Gastrocnemius medialis (tissue), 4 donors: ENCODE results near the gene APBA1. TPM values are rescaled to one million over a fixed set of nuclear protein-coding genes. Genes with fewer than 3 reads are reported as not detected.

Experiments used
- ATAC-seq, 2 donors: fragments of 150-250 bp; one replicate each; pipeline ENCODE4 v1.9.1; 2016
- DNase-seq, 2 donors: peaks; one replicate each; pipeline ENCODE4 v3.0.0-alpha.2; 2019
- H3K27ac ChIP-seq, 4 donors: fragments of 200-600 bp; sonication (generic); 1 replicate in 1 of 4; 2 replicates in 3 of 4; pipeline ENCODE4 v1.5.1; 2016 to 2018; ENCODE audit warnings: mild to moderate bottlenecking in 2 of 4, moderate library complexity in 1 of 4
- H3K27me3 ChIP-seq, 3 donors: fragments of 200-600 bp; sonication (generic) in 2 of 3; 1 replicate in 1 of 3; 2 replicates in 2 of 3; pipeline versions ENCODE4 v1.5.1 to v1.6.0; 2016 to 2019; ENCODE audit warnings: mild to moderate bottlenecking in 1 of 3, moderate library complexity in 1 of 3
- H3K36me3 ChIP-seq, 2 donors: fragments of 200-600 bp; sonication (generic) in 1 of 2; one replicate each; pipeline ENCODE4 v1.5.1; 2017 to 2018
- H3K4me1 ChIP-seq, 2 donors: fragments of 200-600 bp; sonication (generic) in 1 of 2; one replicate each; pipeline ENCODE4 v1.5.1; 2016 to 2017; ENCODE audit warnings: mild to moderate bottlenecking in 2 of 2
- H3K4me3 ChIP-seq, 4 donors: fragments of 200-600 bp; sonication (generic) in 3 of 4; 1 replicate in 1 of 4; 2 replicates in 3 of 4; pipeline ENCODE4 v1.5.1; 2016 to 2019; ENCODE audit warnings: mild to moderate bottlenecking in 2 of 4
- H3K9me3 ChIP-seq, 3 donors: fragments of 200-600 bp; sonication (generic) in 2 of 3; 1 replicate in 1 of 3; 2 replicates in 2 of 3; pipeline ENCODE4 v1.5.1; 2016 to 2019
- CTCF ChIP-seq, 5 experiments: fragments of 450-650 bp in 3 of 5; fragments of 200-600 bp in 2 of 5; sonication (generic) in 2 of 5; IDR thresholded peaks in 4 of 5; conservative IDR thresholded peaks in 1 of 5; 1 replicate in 4 of 5; 2 replicates in 1 of 5; pipeline ENCODE4 v1.5.1; 2016 to 2019; ENCODE audit warnings: antibody characterized with exemption in 5 of 5, mild to moderate bottlenecking in 3 of 5, moderate library complexity in 3 of 5
- POLR2A ChIP-seq, 2 donors: fragments of 450-650 bp; IDR thresholded peaks; one replicate each; pipeline ENCODE4 v1.6.1; 2017; ENCODE audit warnings: antibody characterized with exemption in 2 of 2, mild to moderate bottlenecking in 2 of 2, moderate library complexity in 2 of 2
- in situ Hi-C, 4 donors: fragments of 200-750 bp; cut with MboI; loops; one replicate each; pipeline versions ENCODE4 v1.15.0 to v1.8.0; 2017; ENCODE audit warnings: low sequenced_read_pairs in 4 of 4
- intact Hi-C: fragments of 100-400 bp; cut with DNase I; formaldehyde crosslinking; loops from one replicate; pipeline ENCODE4 v1.15.1; 2023; ENCODE audit warnings: low total_unique reads
- total RNA-seq, 4 donors: library from RNA; depleted of rRNA; stranded (reverse); fragments of >200 nt; gene quantifications; one replicate each; pipeline versions ENCODE4 v1.1.0 to v1.2.3, GENCODE V29; 2016

Gene APBA1
- total RNA-seq, 4 donors from 2014 or later: 0.61 to 2.3 (median 1.4) TPM

- in situ Hi-C loops (no loop called here), intact Hi-C loops (no loop called here)
- ATAC-seq (no peak), DNase-seq (no peak)
- H3K36me3 ChIP-seq: no peaks in the 10 kb centered on the region
- H3K4me3 ChIP-seq: no peak overlapping the region
- H3K27ac ChIP-seq: no peak overlapping the region
- no peaks in the 10 kb centered on the region for H3K4me1 ChIP-seq
- TF ChIP-seq CTCF (IDR thresholded peaks at IDR 0.05 in 4 of 5, conservative IDR thresholded peaks at IDR 0.05 in 1 of 5) (no peak), POLR2A (IDR thresholded peaks at IDR 0.05) (no peak)
- H3K27me3 ChIP-seq: no peaks in the 10 kb centered on the region
- no peaks in the 10 kb centered on the region for H3K9me3 ChIP-seq
Observed at GRCh38 chr9:69583645-69584234, 88.4 kb downstream of the APBA1 start.

- TF ChIP-seq CTCF (IDR thresholded peaks at IDR 0.05 in 4 of 5, conservative IDR thresholded peaks at IDR 0.05 in 1 of 5): no peak
- no peak for TF ChIP-seq POLR2A (IDR thresholded peaks at IDR 0.05)
- Histone ChIP-seq H3K4me1 (no peaks in the 10 kb centered on the region), H3K36me3 (no peaks in the 10 kb centered on the region), H3K27ac (no peak overlapping the region), H3K4me3 (no peak overlapping the region), H3K27me3 (no peaks in the 10 kb centered on the region), H3K9me3 (no peaks in the 10 kb centered on the region)
- intact Hi-C loops: no loop called here
- in situ Hi-C loops: no loop called here
- DNase-seq: no peak
- ATAC-seq: no peak
Observed at GRCh38 chr9:69582544-69583297, 89.5 kb downstream of the APBA1 start.

- no peak overlapping the region for H3K4me3 ChIP-seq
- no peak overlapping the region for H3K27ac ChIP-seq
- H3K4me1 ChIP-seq: no peaks in the 10 kb centered on the region
- DNase-seq: no peak
- TF ChIP-seq POLR2A (IDR thresholded peaks at IDR 0.05): no peak
- in situ Hi-C loops: no loop called here
- H3K36me3 ChIP-seq: no peaks in the 10 kb centered on the region
- ATAC-seq: no peak
- intact Hi-C loops: no loop called here
- H3K27me3 ChIP-seq: no peaks in the 10 kb centered on the region
- no peaks in the 10 kb centered on the region for H3K9me3 ChIP-seq
Observed at GRCh38 chr9:69582018-69582417, 90.2 kb downstream of the APBA1 start.

DNA sequence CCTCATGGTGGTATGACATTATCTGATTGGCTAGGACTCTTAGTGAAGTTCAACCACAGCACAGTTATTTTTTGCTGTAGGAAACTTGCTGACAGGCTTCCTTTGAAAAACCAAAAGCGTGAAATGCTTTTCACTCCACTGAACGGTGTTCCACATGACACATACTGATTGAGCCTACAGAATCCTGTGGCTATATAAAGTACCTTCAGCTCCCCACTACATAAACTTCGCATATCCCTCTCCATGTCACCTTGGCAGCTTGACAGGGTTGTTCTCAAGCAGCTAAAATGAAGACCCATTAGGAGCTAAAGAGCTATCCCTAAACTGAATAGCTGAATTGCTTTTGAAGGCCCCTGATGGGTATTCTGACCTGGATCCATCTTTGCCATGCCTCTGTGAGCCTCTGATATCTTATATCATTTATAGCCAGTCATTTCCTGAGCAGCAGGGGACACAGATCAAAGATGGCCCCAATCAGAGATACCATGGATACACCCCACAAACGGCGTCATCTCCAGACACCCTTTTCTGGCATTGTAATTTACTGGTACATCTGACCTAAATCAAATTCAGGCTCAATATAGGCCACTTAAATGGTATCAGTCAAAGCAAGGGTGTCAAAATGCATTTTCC is 91.5 kb downstream of the APBA1 start:
- ATAC-seq (no peak), DNase-seq (no peak)
- H3K4me3 ChIP-seq: no peak overlapping the region
- no peaks in the 10 kb centered on the region for H3K4me1 ChIP-seq
- in situ Hi-C loops: no loop called here
- H3K27ac ChIP-seq: no peak overlapping the region
- H3K9me3 ChIP-seq: no peaks in the 10 kb centered on the region
- no peaks in the 10 kb centered on the region for H3K36me3 ChIP-seq
- intact Hi-C loops: no loop called here
- H3K27me3 ChIP-seq: no peaks in the 10 kb centered on the region
- TF ChIP-seq CTCF (IDR thresholded peaks at IDR 0.05 in 4 of 5, conservative IDR thresholded peaks at IDR 0.05 in 1 of 5): no peak

DNA sequence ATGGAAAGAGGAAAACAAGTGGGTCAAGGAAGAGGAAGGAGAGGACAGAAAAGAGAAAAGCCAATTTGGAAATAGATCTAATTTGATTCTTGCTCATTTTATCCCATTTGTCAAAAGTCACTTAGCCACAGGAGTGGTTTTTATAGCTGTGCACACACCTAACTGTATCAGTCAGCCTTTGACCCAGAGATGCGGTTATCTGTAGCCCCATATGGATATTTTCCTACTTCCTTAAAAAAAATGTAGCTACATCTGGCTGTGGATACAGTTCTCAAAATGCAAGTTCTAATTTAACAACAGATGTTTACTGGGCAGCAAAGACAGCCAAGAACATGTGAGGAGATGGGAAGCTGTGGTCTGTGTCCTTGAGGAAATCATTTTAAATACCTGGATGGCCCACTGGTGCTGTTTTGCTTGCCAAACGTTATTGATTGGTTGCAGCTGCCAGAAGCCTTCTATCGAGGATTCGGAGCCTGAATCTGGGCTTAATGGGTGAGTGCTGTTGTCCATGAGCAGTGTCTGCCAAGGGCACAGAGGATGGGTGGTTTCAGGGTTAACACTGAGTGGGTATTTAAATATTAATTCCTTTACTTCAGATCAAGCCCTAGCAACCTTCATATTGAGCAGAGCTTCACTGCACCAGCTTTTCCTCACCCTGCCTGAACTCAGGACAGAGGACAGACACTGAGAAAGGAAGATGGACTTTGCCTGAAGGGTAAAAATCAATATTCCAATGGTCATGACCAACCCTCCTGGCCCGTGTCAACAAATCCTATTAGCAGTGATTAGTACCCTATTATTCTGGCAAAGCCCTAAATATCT is 92.2 kb downstream of the APBA1 start:
- ATAC-seq (no peak), DNase-seq (no peak)
- in situ Hi-C loops: no loop called here
- intact Hi-C loops: no loop called here
- TF ChIP-seq CTCF (IDR thresholded peaks at IDR 0.05 in 4 of 5, conservative IDR thresholded peaks at IDR 0.05 in 1 of 5) (no peak), POLR2A (IDR thresholded peaks at IDR 0.05) (no peak)
- H3K27me3 ChIP-seq: no peaks in the 10 kb centered on the region
- H3K4me3 ChIP-seq: no peak overlapping the region
- H3K9me3 ChIP-seq: no peaks in the 10 kb centered on the region
- H3K4me1 ChIP-seq: no peaks in the 10 kb centered on the region
- H3K36me3 ChIP-seq: no peaks in the 10 kb centered on the region
- no peak overlapping the region for H3K27ac ChIP-seq
